K562 (cell line): ENCODE measurements around the gene SPDYE3. TPM values are rescaled to one million over a fixed set of nuclear protein-coding genes. Genes with fewer than 3 reads are reported as not detected.
"Not testable (repeated sequence)": the region's sequence is repeated elsewhere in the genome, so short reads cannot be mapped to it uniquely, and the experiment has no call there.

ENCODE experiments used
- ATF7 ChIP-seq: fragments of 450-650 bp; IDR thresholded peaks from 2 replicates; pipeline ENCODE4 v1.7.1; 2014; ENCODE audit warnings: mild to moderate bottlenecking, moderate library complexity
- BCOR ChIP-seq: fragments of 450-650 bp; IDR thresholded peaks from 2 replicates; pipeline ENCODE4 v1.6.1; 2016
- CBFA2T3 ChIP-seq: fragments of 450-650 bp; IDR thresholded peaks from 2 replicates; pipeline ENCODE4 v1.6.1; 2017
- ETV5 ChIP-seq: sonication (generic); formaldehyde crosslinking; IDR thresholded peaks from 2 replicates; pipeline ENCODE4 v1.4.0; 2020; ENCODE audit warnings: low read depth, mild to moderate bottlenecking, missing genetic modification reagents
- FOSL1 ChIP-seq: fragments of 200-800 bp; sonication (Bioruptor generic); conservative IDR thresholded peaks from 2 replicates; pipeline ENCODE4 v1.6.1; 2016; ENCODE audit warnings: missing genetic modification characterization, missing compliant biosample characterization
- GABPB1 ChIP-seq: sonication (generic); formaldehyde crosslinking; IDR thresholded peaks from 2 replicates; pipeline ENCODE4 v1.8.0; 2022; ENCODE audit warnings: mild to moderate bottlenecking, missing genetic modification reagents
- JUN ChIP-seq, 2 experiments: sonication (generic) in 1 of 2; formaldehyde crosslinking in 1 of 2; IDR thresholded peaks; 2 replicates each; pipeline versions ENCODE4 v1.6.1 to v1.8.0; 2012 to 2022; ENCODE audit warnings: borderline replicate concordance in 2 of 2, mild to moderate bottlenecking in 2 of 2, improper control_type of control experiment in 1 of 2, low read depth in 1 of 2, low read length in 1 of 2, missing genetic modification reagents in 1 of 2
- JUND ChIP-seq, 2 experiments: IDR thresholded peaks; 2 replicates in 1 of 2; 3 replicates in 1 of 2; pipeline ENCODE4 v1.6.1; 2011; ENCODE audit warnings: borderline replicate concordance in 2 of 2, low read depth in 2 of 2, low read length in 2 of 2, improper control_type of control experiment in 1 of 2, missing biosample characterization in 1 of 2, missing genetic modification characterization in 1 of 2, missing genetic modification reagents in 1 of 2
- MAX ChIP-seq: sonication (generic); formaldehyde crosslinking; IDR thresholded peaks from 2 replicates; pipeline ENCODE4 v1.9.0; 2022; ENCODE audit warnings: mild to moderate bottlenecking, missing genetic modification reagents
- MNT ChIP-seq, 2 experiments: fragments of 450-650 bp; conservative IDR thresholded peaks; 2 replicates each; pipeline ENCODE4 v1.6.1; 2017; ENCODE audit warnings: mild to moderate bottlenecking in 2 of 2, moderate library complexity in 2 of 2
- MTA3 ChIP-seq: fragments of 450-650 bp; formaldehyde crosslinking; IDR thresholded peaks from 2 replicates; pipeline ENCODE4 v1.6.1; 2017; ENCODE audit warnings: mild to moderate bottlenecking, borderline replicate concordance
- NR2C1 ChIP-seq, 2 experiments: fragments of 450-650 bp; IDR thresholded peaks; 2 replicates each; pipeline ENCODE4 v1.6.1; 2017; ENCODE audit warnings: mild to moderate bottlenecking in 2 of 2, antibody characterized with exemption in 1 of 2, inconsistent platforms in 1 of 2, missing compliant biosample characterization in 1 of 2, missing genetic modification characterization in 1 of 2
- NRF1 ChIP-seq, 2 experiments: fragments of 450-650 bp; IDR thresholded peaks in 1 of 2; conservative IDR thresholded peaks in 1 of 2; 2 replicates each; pipeline ENCODE4 v1.6.1; 2014; ENCODE audit warnings: mild to moderate bottlenecking in 2 of 2
- SMARCA4 ChIP-seq: fragments of 450-650 bp; IDR thresholded peaks from 2 replicates; pipeline ENCODE4 v1.6.1; 2016
- SMARCE1 ChIP-seq: fragments of 450-650 bp; IDR thresholded peaks from 2 replicates; pipeline ENCODE4 v1.7.1; 2016; ENCODE audit warnings: mild to moderate bottlenecking
- TFAP4 ChIP-seq: sonication (generic); formaldehyde crosslinking; IDR thresholded peaks from 2 replicates; pipeline ENCODE4 v1.8.0; 2022; ENCODE audit warnings: missing genetic modification reagents, mild to moderate bottlenecking, moderate library complexity, borderline replicate concordance
- USF2 ChIP-seq: sonication (generic); formaldehyde crosslinking; IDR thresholded peaks from 2 replicates; pipeline ENCODE4 v1.5.0; 2020; ENCODE audit warnings: missing genetic modification reagents
- VEZF1 ChIP-seq: fragments of 200-800 bp; sonication (Bioruptor generic); IDR thresholded peaks from 2 replicates; pipeline ENCODE4 v1.6.1; 2017; ENCODE audit warnings: missing genetic modification characterization, missing compliant biosample characterization
- ZBTB7A ChIP-seq: IDR thresholded peaks from 2 replicates; pipeline ENCODE4 v1.6.1; 2011; ENCODE audit warnings: low read depth, mild to moderate bottlenecking, low read length, moderate library complexity, borderline replicate concordance; ENCODE audit not compliant: control insufficient read depth
- ZFX ChIP-seq: sonication (generic); formaldehyde crosslinking; IDR thresholded peaks from 2 replicates; pipeline ENCODE4 v1.8.0; 2022; ENCODE audit warnings: mild to moderate bottlenecking, missing genetic modification reagents, moderate library complexity
- polyA plus RNA-seq, 8 experiments: library from polyadenylated mRNA; depleted of rRNA in 4 of 8; stranded (reverse) in 5 of 8; unstranded in 3 of 8; fragments of >200 nt; fragmentation: Nextera tagmentation in 2 of 8; fragmentation: Illumina TruSeq in 1 of 8; extraction: Ambion mirVana in 2 of 8; extraction: Trizol in 1 of 8; gene quantifications; 2 replicates each; pipeline versions ENCODE4 v1.2.1 to v1.2.3, GENCODE V29; 2011 to 2014; ENCODE audit warnings: inconsistent platforms in 1 of 8, missing spikeins in 1 of 8
- total RNA-seq, 7 experiments: library from RNA; depleted of rRNA in 6 of 7; stranded (reverse); fragments of >200 nt in 6 of 7; fragmentation: Illumina TruSeq in 2 of 7; extraction: Trizol in 2 of 7; gene quantifications; 2 replicates each; pipeline versions ENCODE4 v1.2.1 to v1.2.3, GENCODE V29; 2011 to 2021; ENCODE audit warnings: low replicate concordance in 1 of 7

SPDYE3 gene
- total and polyA plus RNA-seq, 9 of the 15 experiments (the other 6 are each of a cell fraction or from before 2014, with no cell fraction given): 0.04 to 3.3 (median 1.2) TPM; not detected in 6

GRCh38 chr7:100269306-100270045 is 38.0 kb upstream of the SPDYE3 start (continued):
- 0 out of 4 replicates have a peak, but pooled peaks of 1 of the 2 experiments have one; percentile 30 for TF ChIP-seq MNT (conservative IDR thresholded peaks at IDR 0.05)
- TF ChIP-seq JUND (IDR thresholded peaks at IDR 0.05; ENCODE audit: borderline replicate concordance, low read depth, low read length): peak; percentile 72
- TF ChIP-seq JUND (tag; IDR thresholded peaks at IDR 0.05; ENCODE audit: borderline replicate concordance, low read depth, low read length): peak; percentile 60; the same call in 1 of the 3 replicates
- TF ChIP-seq CBFA2T3: peak; percentile 72
- TF ChIP-seq FOSL1 (tag): peak; percentile 71
- 0 out of 2 replicates have a peak, but pooled peaks have one; percentile 25 for TF ChIP-seq ETV5 (CRISPR knock-in tag)
- TF ChIP-seq USF2 (CRISPR knock-in tag): 0 out of 2 replicates have a peak, but pooled peaks have one; percentile 22
- 0 out of 4 replicates have a peak, but pooled peaks of 1 of the 2 experiments have one; percentile 11 for TF ChIP-seq NRF1 (conservative IDR thresholded peaks at IDR 0.05 in 1 of 2, IDR thresholded peaks at IDR 0.05 in 1 of 2)
- TF ChIP-seq TFAP4: peak; percentile 89
- peak; percentile 9; the same call in 1 of the 2 replicates for TF ChIP-seq JUN (IDR thresholded peaks at IDR 0.05; ENCODE audit: borderline replicate concordance, low read depth, low read length)
- not testable (repeated sequence) for TF ChIP-seq JUN (CRISPR knock-in tag; IDR thresholded peaks at IDR 0.05; ENCODE audit: borderline replicate concordance)
- peak; percentile 73 for TF ChIP-seq SMARCE1
- 0 out of 2 replicates have a peak, but pooled peaks have one; percentile 16 for TF ChIP-seq MTA3
- 0 out of 2 replicates have a peak, but pooled peaks have one; percentile 26 for TF ChIP-seq BCOR
- 0 out of 2 replicates have a peak, but pooled peaks have one; percentile 11 for TF ChIP-seq ZFX (CRISPR knock-in tag)
- TF ChIP-seq SMARCA4: peak; percentile 66; the same call in 1 of the 2 replicates
- peak; percentile 24; the same call in 1 of the 2 replicates for TF ChIP-seq ATF7
- TF ChIP-seq VEZF1: 0 out of 2 replicates have a peak, but pooled peaks have one; percentile 7
- TF ChIP-seq MAX (CRISPR knock-in tag): peak; percentile 59
- 0 out of 2 replicates have a peak, but pooled peaks have one; percentile 16 for TF ChIP-seq ZBTB7A
- TF ChIP-seq GABPB1 (CRISPR knock-in tag): 0 out of 2 replicates have a peak, but pooled peaks have one; percentile 28
- peak; percentile 68 for TF ChIP-seq NR2C1 (IDR thresholded peaks at IDR 0.05)
- TF ChIP-seq NR2C1 (tag; IDR thresholded peaks at IDR 0.05): peak; percentile 81
